Transverse colon (tissue), 4 donors: ENCODE results near the gene SLC6A4. TPM values are rescaled to one million over a fixed set of nuclear protein-coding genes. Genes with fewer than 3 reads are reported as not detected.
"Not testable (repeated sequence)": the region's sequence is repeated elsewhere in the genome, so short reads cannot be mapped to it uniquely, and the experiment has no call there.

Experiments
- DNase-seq: peaks from one replicate; pipeline ENCODE4 v3.0.0-alpha.2; 2019
- H3K27ac ChIP-seq, 4 donors: fragments of 200-600 bp; sonication (generic); 2 replicates each; pipeline ENCODE4 v1.5.1; 2016 to 2018; ENCODE audit warnings: inconsistent platforms in 4 of 4
- H3K27me3 ChIP-seq: fragments of 200-600 bp; sonication (generic); 2 replicates; pipeline ENCODE4 v1.5.1; 2017; ENCODE audit warnings: inconsistent platforms
- H3K36me3 ChIP-seq, 4 donors: fragments of 200-600 bp; sonication (generic); 2 replicates each; pipeline ENCODE4 v1.5.1; 2017 to 2019; ENCODE audit warnings: inconsistent platforms in 4 of 4
- H3K4me1 ChIP-seq, 4 donors: fragments of 200-600 bp; sonication (generic); 2 replicates each; pipeline ENCODE4 v1.5.1; 2017 to 2020; ENCODE audit warnings: inconsistent platforms in 4 of 4
- H3K4me3 ChIP-seq, 4 donors: fragments of 200-600 bp; sonication (generic); 1 replicate in 1 of 4; 2 replicates in 3 of 4; pipeline versions ENCODE4 v1.5.1 to v1.6.1; 2017 to 2019; ENCODE audit warnings: inconsistent platforms in 4 of 4
- H3K9me3 ChIP-seq, 2 donors: fragments of 200-600 bp; sonication (generic); 2 replicates each; pipeline ENCODE4 v1.5.1; 2017 to 2019; ENCODE audit warnings: inconsistent platforms in 2 of 2
- EP300 ChIP-seq: sonication (generic); formaldehyde crosslinking; IDR thresholded peaks from one replicate; pipeline ENCODE4 v1.6.1; 2017; ENCODE audit warnings: antibody characterized with exemption, low read depth
- POLR2A ChIP-seq: fragments of 450-650 bp; IDR thresholded peaks from one replicate; pipeline ENCODE4 v1.6.1; 2016; ENCODE audit warnings: antibody characterized with exemption, mild to moderate bottlenecking, moderate library complexity
- POLR2AphosphoS5 ChIP-seq, 3 donors: sonication (generic); formaldehyde crosslinking; IDR thresholded peaks; one replicate each; pipeline ENCODE4 v1.6.1; 2016; ENCODE audit warnings: antibody characterized with exemption in 3 of 3
- WGBS, 2 donors: methylation state at CpG; one replicate each; pipeline ENCODE4 v1.1.5; 2018; ENCODE audit warnings: low coverage in 1 of 2; 5-methylcytosine and 5-hydroxymethylcytosine counted together
- in situ Hi-C, 4 donors: fragments of 200-750 bp; cut with MboI; loops; one replicate each; pipeline versions ENCODE4 v1.15.0 to v1.15.1; 2017; ENCODE audit warnings: low sequenced_read_pairs in 3 of 4, low pct_ligation_motif_present in 1 of 4, low pct_unique_long_range_greater_than_20kb in 1 of 4
- intact Hi-C: fragments of 100-400 bp; cut with DNase I; formaldehyde crosslinking; loops from one replicate; pipeline ENCODE4 v1.15.1; 2023; ENCODE audit warnings: low total_unique reads
- total RNA-seq, 4 donors: library from RNA; depleted of rRNA; stranded (reverse); fragments of >200 nt; gene quantifications; one replicate each; pipeline ENCODE4 v1.1.0, GENCODE V29; 2016
- TF ChIP-seq, protein P1 (sequence below), 5 experiments: fragments of 200-600 bp in 3 of 5; fragments of 450-650 bp in 2 of 5; sonication (generic) in 3 of 5; IDR thresholded peaks; 1 replicate in 2 of 5; 2 replicates in 3 of 5; pipeline ENCODE4 v1.5.1; 2016 to 2017; ENCODE audit warnings: antibody characterized with exemption in 5 of 5, inconsistent platforms in 3 of 5, mild to moderate bottlenecking in 2 of 5, moderate library complexity in 1 of 5

Gene SLC6A4
- total RNA-seq, 4 donors from 2014 or later = 0.16 to 4.8 TPM; not detected in 2

DNA sequence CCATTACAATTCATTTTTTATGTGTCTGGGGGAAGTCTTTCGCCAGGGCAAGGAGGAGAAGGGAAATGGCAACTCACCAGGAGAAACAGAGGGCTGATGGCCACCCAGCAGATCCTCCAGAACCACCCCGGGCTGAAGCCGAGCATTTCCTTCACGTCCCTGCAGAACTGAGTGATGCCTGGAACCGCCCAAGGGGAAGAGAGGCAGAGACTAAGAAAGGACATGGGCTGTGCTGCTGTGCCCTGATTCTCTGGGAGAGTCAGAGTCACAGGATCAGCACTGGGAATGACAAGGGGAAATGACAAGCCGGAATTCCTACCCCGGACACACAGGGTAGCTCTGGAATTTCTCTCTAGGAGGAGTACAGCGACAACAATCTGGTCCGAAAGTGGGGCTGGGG is 27.8 kb downstream of the SLC6A4 start:
- H3K27ac ChIP-seq = no peak overlapping the region
- peaks cover 4% of the 10 kb centered on the region for H3K27me3 ChIP-seq
- intact Hi-C loops = no loop called here
- WGBS, 2 donors = 91% methylated on average over 9 of the region's 9 CpGs; no CpG with 5 or more reads in 1 of the 2 donors
- H3K4me1 ChIP-seq = no peaks in the 10 kb centered on the region
- no peak for DNase-seq
- H3K4me3 ChIP-seq = no peak overlapping the region
- in situ Hi-C loops = no loop called here
- H3K9me3 ChIP-seq = no peaks in the 10 kb centered on the region
- no peaks in the 10 kb centered on the region for H3K36me3 ChIP-seq
- TF ChIP-seq EP300 = no peak
- no peak for TF ChIP-seq POLR2A
- no peak for TF ChIP-seq POLR2AphosphoS5 (IDR thresholded peaks at IDR 0.05)

DNA sequence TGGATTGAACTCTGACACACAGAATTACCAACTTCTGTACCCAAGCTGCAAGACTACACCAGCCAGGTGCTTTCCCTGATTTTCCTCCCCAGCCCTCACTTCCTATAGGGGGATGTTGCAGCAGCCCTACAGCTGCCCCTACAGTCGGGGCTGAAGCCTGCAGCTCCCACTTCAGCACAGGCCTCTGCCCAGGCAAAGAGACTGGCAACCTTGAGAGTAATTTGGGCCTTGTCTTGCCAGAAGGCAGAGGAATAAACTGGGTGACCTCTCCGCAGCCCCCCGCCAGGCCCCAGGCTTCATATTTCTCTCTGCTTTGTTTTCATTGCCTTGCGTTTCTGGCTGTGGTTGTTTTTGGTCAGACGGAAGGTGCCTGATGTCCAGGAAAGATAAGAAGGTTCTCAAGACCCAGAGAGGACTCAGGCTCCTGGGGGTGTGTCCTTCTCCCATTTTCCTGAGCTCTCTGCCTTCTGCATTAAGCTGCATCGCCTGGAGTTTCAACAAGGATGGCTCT is 32.0 kb downstream of the SLC6A4 start:
- in situ Hi-C loops (no loop called here), intact Hi-C loops (no loop called here)
- no peaks in the 10 kb centered on the region for H3K4me1 ChIP-seq
- H3K27me3 ChIP-seq = peaks cover 4% of the 10 kb centered on the region
- no peaks in the 10 kb centered on the region for H3K36me3 ChIP-seq
- 60 to 79% methylated on average over 1 to 6 of the region's 6 CpGs for WGBS, 2 donors
- H3K4me3 ChIP-seq = no peak overlapping the region
- TF ChIP-seq POLR2A (no peak), POLR2AphosphoS5 (IDR thresholded peaks at IDR 0.05) (no peak), EP300 (no peak)
- TF ChIP-seq, protein P1, sequence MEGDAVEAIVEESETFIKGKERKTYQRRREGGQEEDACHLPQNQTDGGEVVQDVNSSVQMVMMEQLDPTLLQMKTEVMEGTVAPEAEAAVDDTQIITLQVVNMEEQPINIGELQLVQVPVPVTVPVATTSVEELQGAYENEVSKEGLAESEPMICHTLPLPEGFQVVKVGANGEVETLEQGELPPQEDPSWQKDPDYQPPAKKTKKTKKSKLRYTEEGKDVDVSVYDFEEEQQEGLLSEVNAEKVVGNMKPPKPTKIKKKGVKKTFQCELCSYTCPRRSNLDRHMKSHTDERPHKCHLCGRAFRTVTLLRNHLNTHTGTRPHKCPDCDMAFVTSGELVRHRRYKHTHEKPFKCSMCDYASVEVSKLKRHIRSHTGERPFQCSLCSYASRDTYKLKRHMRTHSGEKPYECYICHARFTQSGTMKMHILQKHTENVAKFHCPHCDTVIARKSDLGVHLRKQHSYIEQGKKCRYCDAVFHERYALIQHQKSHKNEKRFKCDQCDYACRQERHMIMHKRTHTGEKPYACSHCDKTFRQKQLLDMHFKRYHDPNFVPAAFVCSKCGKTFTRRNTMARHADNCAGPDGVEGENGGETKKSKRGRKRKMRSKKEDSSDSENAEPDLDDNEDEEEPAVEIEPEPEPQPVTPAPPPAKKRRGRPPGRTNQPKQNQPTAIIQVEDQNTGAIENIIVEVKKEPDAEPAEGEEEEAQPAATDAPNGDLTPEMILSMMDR (IDR thresholded peaks at IDR 0.05) = no peak
- no peak for DNase-seq
- no peak overlapping the region for H3K27ac ChIP-seq
- H3K9me3 ChIP-seq = no peaks in the 10 kb centered on the region

DNA sequence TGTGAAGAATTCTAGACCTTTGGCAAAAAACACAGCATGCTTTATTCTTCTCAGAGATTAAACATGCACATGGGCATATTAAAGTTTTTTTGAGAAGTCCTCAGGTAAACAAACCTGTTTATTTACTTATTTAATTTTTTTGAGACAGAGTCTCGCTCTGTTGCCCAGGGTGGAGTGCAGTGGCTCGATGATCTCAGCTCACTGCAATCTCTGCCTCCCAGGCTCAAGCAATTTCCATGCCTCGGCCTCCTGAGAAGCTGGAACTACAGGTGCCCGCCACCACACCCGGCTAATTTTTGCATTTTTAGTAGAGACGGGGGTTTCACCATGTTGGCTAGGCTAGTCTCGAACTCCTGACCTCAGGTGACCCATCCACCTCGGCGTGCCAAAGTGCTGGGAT is 34.8 kb downstream of the SLC6A4 start:
- H3K9me3 ChIP-seq, H3K27ac ChIP-seq, H3K4me3 ChIP-seq, DNase-seq, H3K27me3 ChIP-seq, H3K4me1 ChIP-seq, in situ Hi-C loops, intact Hi-C loops, H3K36me3 ChIP-seq: not testable (repeated sequence)
- WGBS, 2 donors = 84 to 85% methylated on average over 5 to 9 of the region's 9 CpGs

DNA sequence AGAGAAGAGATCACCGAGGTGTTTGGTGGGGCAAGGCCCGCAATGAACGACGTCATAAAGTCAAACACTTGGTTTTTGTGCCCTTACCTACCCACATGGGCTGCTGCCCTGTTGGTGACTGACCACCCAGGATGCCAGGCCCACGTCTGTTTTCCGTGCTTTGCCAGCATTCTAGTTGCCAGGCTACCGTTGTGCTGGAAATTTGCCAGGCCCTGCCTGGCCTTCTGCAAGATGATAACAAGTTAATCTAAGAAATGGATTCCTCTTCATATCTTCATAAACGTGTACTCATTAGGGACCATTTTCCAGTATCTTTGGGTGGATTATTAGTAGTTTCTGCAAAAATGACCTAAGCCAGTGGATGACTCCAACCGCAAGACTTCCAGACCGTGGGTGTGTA is 35.4 kb downstream of the SLC6A4 start:
- intact Hi-C loops = no loop called here
- WGBS, 2 donors = 86 to 100% methylated on average over 2 to 10 of the region's 10 CpGs
- in situ Hi-C loops = no loop called here

DNA sequence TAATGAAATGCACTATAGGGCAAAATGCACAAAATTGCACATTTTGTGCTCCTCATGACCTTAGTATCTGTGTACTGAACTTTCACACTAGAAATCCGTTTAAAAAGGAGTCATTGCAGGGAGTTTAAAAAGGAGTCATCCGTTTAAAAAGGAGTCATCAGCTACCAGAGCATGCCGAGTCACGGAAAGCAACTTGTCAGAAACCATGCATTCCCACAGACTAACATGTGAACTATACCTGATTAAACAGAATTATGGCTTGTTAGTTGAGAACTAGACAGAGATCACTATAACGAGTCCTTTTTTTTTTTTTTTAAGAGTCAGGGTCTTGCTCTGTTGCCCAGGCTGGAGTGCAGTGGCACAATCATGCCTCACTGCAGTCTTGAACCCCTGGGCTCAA is 35.9 kb downstream of the SLC6A4 start:
- intact Hi-C loops (no loop called here), in situ Hi-C loops (no loop called here)
- no peak overlapping the region for H3K4me3 ChIP-seq
- TF ChIP-seq EP300 (no peak), POLR2A (no peak), POLR2AphosphoS5 (IDR thresholded peaks at IDR 0.05) (no peak)
- TF ChIP-seq, protein P1 (IDR thresholded peaks at IDR 0.05) = no peak
- no peak overlapping the region for H3K27ac ChIP-seq
- no peak for DNase-seq
- H3K36me3 ChIP-seq = no peaks in the 10 kb centered on the region
- H3K9me3 ChIP-seq = no peaks in the 10 kb centered on the region
- H3K4me1 ChIP-seq = no peaks in the 10 kb centered on the region
- 82 to 88% methylated on average over 5 of the region's 5 CpGs for WGBS, 2 donors
- peaks cover 4% of the 10 kb centered on the region for H3K27me3 ChIP-seq

More for the DNA sequence above, 35.4 kb downstream of the SLC6A4 start:
- DNase-seq = no peak
- H3K4me1 ChIP-seq = no peaks in the 10 kb centered on the region
- H3K36me3 ChIP-seq = no peaks in the 10 kb centered on the region
- no peak for TF ChIP-seq EP300
- TF ChIP-seq, protein P1 (IDR thresholded peaks at IDR 0.05) = no peak
- TF ChIP-seq POLR2AphosphoS5 (IDR thresholded peaks at IDR 0.05) = no peak
- H3K27ac ChIP-seq = no peak overlapping the region
- H3K27me3 ChIP-seq = peaks cover 4% of the 10 kb centered on the region
- no peak overlapping the region for H3K4me3 ChIP-seq
- no peaks in the 10 kb centered on the region for H3K9me3 ChIP-seq
